Adipose tissue (tissue), 3 donors: ENCODE data around the gene PPP4R3B. TPM values are rescaled to one million over a fixed set of nuclear protein-coding genes. Genes with fewer than 3 reads are reported as not detected.

Source experiments
- H3K27ac ChIP-seq: one replicate; pipeline ENCODE4 v1.5.1; 2013; ENCODE audit warnings: low read depth, low read length
- WGBS, 3 donors: extraction: QIAGEN DNeasy Blood & Tissue Kit; methylation state at CpG; one replicate each; pipeline ENCODE4 v1.1.7; 2013; 5-methylcytosine and 5-hydroxymethylcytosine counted together
- polyA plus RNA-seq, 3 donors: library from polyadenylated mRNA; stranded (reverse); fragments of 200-250 nt; gene quantifications; one replicate each; pipeline ENCODE4 v1.2.3, GENCODE V29; 2013
- donor health status: healthy with polysubstance abuse.
- donor health status: Bipolar disorder and iron deficiency.
- donor health status: healthy.

PPP4R3B gene
- 10 to 100 TPM; 18.4 to 34.9 (median 22.7) TPM for polyA plus RNA-seq

GRCh38 chr2:55617175-55618024 lies at the start of gene PPP4R3B:
Gene PPP4R3B, minus strand, starts transcription at chr2:55617622. Its CDS starts 337 bp downstream, at chr2:55617285.
- 0 to 1% (median 0%) methylated on average over 79 to 82 of the region's 82 CpGs for WGBS, 3 donors
- H3K27ac ChIP-seq: peak within 1 kb of the TSS; percentile 93

GRCh38 chr2:55653255-55653654 lies 35.8 kb upstream of the PPP4R3B start:
- H3K27ac ChIP-seq: no peak overlapping the region
- WGBS, 3 donors: 87 to 98% (median 97%) methylated on average over 2 of the region's 2 CpGs

- no peak overlapping the region for H3K27ac ChIP-seq
- 98 to 100% (median 100%) methylated on average over 1 of the region's 1 CpG for WGBS, 3 donors
Observed at GRCh38 chr2:55649211-55649610, 31.8 kb upstream of the PPP4R3B start.

- whole genome bisulfite sequencing, 3 donors: 96 to 97% (median 97%) methylated on average over 3 of the region's 3 CpGs
Observed at GRCh38 chr2:55636831-55637230, 19.4 kb upstream of the PPP4R3B start.

GRCh38 chr2:55628931-55629330 lies 11.5 kb upstream of the PPP4R3B start:
- 66 to 100% (median 87%) methylated on average over 2 of the region's 2 CpGs for WGBS, 3 donors

More at GRCh38 chr2:55636831-55637230, 19.4 kb upstream of the PPP4R3B start:
- H3K27ac ChIP-seq: no peak overlapping the region

GRCh38 chr2:55627915-55628314 lies 10.5 kb upstream of the PPP4R3B start:
- no peak overlapping the region for H3K27ac ChIP-seq
- 88 to 91% (median 91%) methylated on average over 1 of the region's 1 CpG for WGBS, 3 donors

More at GRCh38 chr2:55628931-55629330, 11.5 kb upstream of the PPP4R3B start:
- no peak overlapping the region for H3K27ac ChIP-seq

- WGBS, 3 donors: 80 to 96% (median 90%) methylated on average over 7 of the region's 7 CpGs
- no peak overlapping the region for H3K27ac ChIP-seq
Observed at GRCh38 chr2:55621802-55622201, 4.4 kb upstream of the PPP4R3B start.

- WGBS, 3 donors: 38 to 76% (median 74%) methylated on average over 3 of the region's 3 CpGs
- no peak overlapping the region for H3K27ac ChIP-seq
Observed at GRCh38 chr2:55620123-55620779, 2.8 kb upstream of the PPP4R3B start.

GRCh38 chr2:55618275-55619055 lies 1.0 kb upstream of the PPP4R3B start:
- H3K27ac ChIP-seq: no peak overlapping the region
- 0% methylated on average over 32 of the region's 32 CpGs for WGBS, 3 donors

- no peak overlapping the region for H3K27ac ChIP-seq
- 0 to 1% (median 0%) methylated on average over 10 of the region's 10 CpGs for WGBS, 3 donors
Observed at GRCh38 chr2:55618025-55618274, 528 bp upstream of the PPP4R3B start.

GRCh38 chr2:55616551-55617174 lies 759 bp downstream of the PPP4R3B start:
- 0% methylated on average over 24 of the region's 24 CpGs for WGBS, 3 donors
- peak overlapping the region; percentile 93 for H3K27ac ChIP-seq

- 85 to 90% (median 88%) methylated on average over 1 of the region's 1 CpG for WGBS, 3 donors
- no peak overlapping the region for H3K27ac ChIP-seq
Observed at GRCh38 chr2:55611997-55612396, 5.4 kb downstream of the PPP4R3B start.

GRCh38 chr2:55610954-55611743 lies 6.3 kb downstream of the PPP4R3B start:
- WGBS, 3 donors: 89 to 97% (median 96%) methylated on average over 3 of the region's 3 CpGs
- no peak overlapping the region for H3K27ac ChIP-seq

- H3K27ac ChIP-seq: no peak overlapping the region
- 24 to 70% (median 63%) methylated on average over 1 of the region's 1 CpG for WGBS, 3 donors
Observed at GRCh38 chr2:55609938-55610578, 7.4 kb downstream of the PPP4R3B start.

GRCh38 chr2:55609193-55609794 lies 8.1 kb downstream of the PPP4R3B start:
- no peak overlapping the region for H3K27ac ChIP-seq
- WGBS, 3 donors: 38 to 81% (median 79%) methylated on average over 8 of the region's 8 CpGs

- no peak overlapping the region for H3K27ac ChIP-seq
- 87 to 99% (median 97%) methylated on average over 3 of the region's 3 CpGs for WGBS, 3 donors
Observed at GRCh38 chr2:55607717-55608116, 9.7 kb downstream of the PPP4R3B start.

GRCh38 chr2:55604027-55604565 lies 13.3 kb downstream of the PPP4R3B start:
- H3K27ac ChIP-seq: no peak overlapping the region
- 34 to 95% (median 93%) methylated on average over 1 of the region's 1 CpG for WGBS, 3 donors
